Measurements from ENCODE around the gene DAB2IP. TPM values are rescaled to one million over a fixed set of nuclear protein-coding genes. Genes with fewer than 3 reads are reported as not detected.

The DAB2IP gene
- total RNA-seq, 4 donors from 2014 or later: 19.2 to 45.4 (median 34.8) TPM

DNA sequence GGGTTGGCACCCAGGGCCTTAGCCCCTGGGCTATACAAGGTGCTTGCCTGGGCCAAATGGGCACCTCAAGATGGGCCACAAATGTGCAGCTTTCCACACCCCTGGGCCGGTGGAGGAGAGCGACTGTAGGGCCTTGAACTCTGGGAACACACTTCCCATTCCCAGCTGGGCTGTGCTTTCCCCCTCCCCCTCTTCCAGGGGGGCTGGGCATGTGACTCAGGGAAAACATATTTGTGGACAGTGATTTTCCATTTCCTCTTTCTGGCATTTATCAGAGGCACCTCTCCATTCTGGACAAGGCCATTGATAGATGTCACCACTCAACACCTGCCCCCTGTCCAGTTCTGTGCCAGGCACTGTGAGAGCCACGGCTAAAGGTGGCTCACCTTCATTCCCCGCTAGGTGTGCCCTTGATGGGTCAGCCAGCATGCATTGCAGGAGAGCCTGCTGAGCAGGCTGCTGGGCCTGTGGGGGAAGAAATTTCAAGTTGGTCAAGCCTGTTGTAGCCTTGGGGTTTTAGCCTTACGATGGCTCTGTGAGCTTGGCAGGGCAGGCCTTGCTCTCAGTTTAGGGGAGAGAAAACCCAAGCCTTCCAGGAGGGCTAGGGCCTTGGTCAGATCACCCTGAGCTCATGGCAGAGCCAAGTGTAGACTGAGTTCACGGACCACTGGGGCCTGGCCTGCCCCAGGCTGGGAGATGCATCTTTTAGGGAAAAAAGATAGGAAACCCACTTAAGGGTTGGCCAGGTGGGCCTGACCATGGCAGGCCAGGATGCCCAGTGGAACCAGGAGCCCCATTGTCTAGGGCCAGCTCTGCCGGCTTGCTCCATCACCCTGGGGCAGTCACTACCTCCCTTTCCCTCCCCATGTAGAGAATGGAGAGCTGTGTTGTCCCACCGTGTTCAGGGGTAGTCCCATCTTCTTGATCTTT is 113.9 kb downstream of the DAB2IP start:
- no peak for TF ChIP-seq CTCF (IDR thresholded peaks at IDR 0.05)
- ATAC-seq (ENCODE audit: low FRiP score) (no peak), DNase-seq (ENCODE audit: low spot score) (no peak)

DNA sequence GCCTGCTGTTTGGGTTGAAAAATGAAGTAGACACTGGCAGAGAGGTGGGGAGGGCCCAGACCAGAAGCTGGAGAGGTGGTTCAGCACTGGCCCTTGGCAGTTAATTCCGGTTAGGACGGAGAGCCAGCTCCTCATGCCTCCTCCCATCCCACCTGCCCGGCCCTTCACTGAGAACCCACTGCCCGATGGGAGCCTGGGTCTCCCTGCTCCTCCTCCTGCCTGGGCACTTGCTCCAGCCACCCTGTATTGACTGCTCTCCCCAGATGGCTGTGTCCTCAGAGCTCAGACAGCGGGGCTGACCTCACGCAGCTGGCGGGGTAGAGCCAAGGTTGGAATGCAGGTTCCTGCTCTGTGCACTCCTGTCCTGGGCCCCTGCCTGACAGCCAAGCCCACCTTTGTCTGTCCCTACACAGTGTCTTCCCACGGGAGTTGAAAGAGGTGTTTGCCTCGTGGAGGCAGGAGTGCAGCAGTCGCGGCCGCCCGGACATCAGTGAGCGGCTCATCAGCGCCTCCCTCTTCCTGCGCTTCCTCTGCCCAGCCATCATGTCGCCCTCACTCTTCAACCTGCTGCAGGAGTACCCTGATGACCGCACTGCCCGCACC is 114.7 kb downstream of the DAB2IP start:
- no peak for ATAC-seq (ENCODE audit: low FRiP score)
- TF ChIP-seq CTCF (IDR thresholded peaks at IDR 0.05): no peak
- DNase-seq (ENCODE audit: low spot score): no peak

GRCh38 chr9:121767171-121767769 is 115.8 kb downstream of the DAB2IP start:
- DNase-seq (ENCODE audit: low spot score): no peak
- ATAC-seq (ENCODE audit: low FRiP score): no peak
- no peak for TF ChIP-seq CTCF (IDR thresholded peaks at IDR 0.05)

DNA sequence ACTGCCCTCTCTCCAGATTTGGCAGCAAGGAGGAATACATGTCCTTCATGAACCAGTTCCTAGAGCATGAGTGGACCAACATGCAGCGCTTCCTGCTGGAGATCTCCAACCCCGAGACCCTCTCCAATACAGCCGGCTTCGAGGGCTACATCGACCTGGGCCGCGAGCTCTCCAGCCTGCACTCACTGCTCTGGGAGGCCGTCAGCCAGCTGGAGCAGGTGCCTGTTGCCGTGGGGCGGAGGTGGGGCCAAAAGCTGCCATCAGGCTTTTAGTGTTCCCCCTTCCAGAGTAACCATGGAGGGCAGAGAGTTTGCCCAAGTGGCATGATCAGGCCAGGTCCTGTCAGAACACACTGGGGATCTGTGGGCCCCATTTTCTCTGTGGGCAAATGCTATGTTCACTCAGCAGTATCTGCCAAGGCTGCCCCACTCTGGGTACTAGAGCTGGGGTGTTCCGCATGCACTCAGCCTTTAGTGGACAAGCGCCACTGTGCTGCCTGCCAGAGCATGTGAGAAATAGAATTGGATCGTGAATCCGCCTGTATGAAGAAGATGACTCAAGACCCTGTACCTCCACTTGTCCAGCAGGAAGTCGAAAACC is 117.1 kb downstream of the DAB2IP start:
- ATAC-seq (ENCODE audit: low FRiP score): no peak
- DNase-seq (ENCODE audit: low spot score): no peak
- no peak for TF ChIP-seq CTCF (IDR thresholded peaks at IDR 0.05)

DNA sequence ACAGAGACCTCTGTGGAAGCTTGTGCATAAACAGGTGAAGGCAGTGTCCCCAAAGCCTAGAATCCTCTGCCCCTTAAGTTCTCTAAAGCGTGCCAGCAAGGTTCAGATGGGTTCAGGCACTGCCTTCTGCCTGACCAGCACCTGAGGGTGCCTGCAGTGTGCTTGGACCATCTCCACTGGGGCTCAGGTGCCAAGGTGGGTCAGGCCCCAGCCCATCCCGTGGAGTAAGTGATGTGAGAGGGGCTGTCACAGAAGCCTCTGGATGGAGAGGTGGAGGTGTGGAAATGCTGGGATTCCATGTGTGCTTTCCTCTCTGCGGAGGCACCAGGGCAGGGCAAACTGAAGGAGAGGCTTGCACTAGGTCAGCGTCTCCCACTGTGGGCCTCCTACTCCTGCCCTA is 118.5 kb downstream of the DAB2IP start:
- no peak for DNase-seq (ENCODE audit: low spot score)
- ATAC-seq (ENCODE audit: low FRiP score): no peak
- TF ChIP-seq CTCF (IDR thresholded peaks at IDR 0.05): no peak

DNA sequence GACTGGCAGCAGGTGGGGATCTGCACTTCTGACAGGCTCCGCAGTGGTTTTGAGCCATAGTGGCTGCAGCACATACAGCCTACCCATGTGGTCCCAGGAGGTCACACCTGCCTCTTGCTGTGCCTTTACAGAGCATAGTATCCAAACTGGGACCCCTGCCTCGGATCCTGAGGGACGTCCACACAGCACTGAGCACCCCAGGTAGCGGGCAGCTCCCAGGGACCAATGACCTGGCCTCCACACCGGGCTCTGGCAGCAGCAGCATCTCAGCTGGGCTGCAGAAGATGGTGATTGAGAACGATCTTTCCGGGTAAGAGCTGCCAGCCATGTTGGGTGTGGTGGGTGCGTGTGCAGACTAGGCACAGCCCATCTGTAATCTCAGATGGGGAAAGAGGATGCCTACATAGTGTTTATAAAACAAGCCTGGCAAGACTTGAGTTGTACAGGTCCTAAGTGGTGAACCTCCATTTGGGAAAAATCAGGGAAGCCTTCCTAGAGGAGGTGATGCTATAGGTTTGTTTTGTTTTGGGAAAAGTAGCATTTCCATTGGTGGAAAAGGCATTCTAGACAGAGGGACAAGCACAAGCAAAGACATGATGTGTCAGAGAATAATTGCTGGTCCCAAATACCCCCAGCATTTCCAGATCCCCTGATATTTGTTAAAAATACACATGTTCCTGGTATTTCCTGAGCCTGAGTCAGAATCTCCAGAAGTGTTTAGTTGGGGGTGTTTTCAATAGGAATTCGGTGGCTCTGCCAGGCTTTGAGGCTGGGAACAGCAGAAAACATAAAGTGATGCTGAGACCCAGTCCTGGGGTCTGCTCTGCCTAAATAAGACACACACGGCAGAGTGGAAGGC is 119.2 kb downstream of the DAB2IP start:
- no peak for ATAC-seq (ENCODE audit: low FRiP score)
- no peak for TF ChIP-seq CTCF (IDR thresholded peaks at IDR 0.05)
- no peak for DNase-seq (ENCODE audit: low spot score)

All from omental fat pad (tissue), 4 donors.